Brain microvascular endothelial cell (primary cell): ENCODE data around the gene COPRS.
"Not testable (repeated sequence)": the region's sequence is repeated elsewhere in the genome, so short reads cannot be mapped to it uniquely, and the experiment has no call there.

Source experiments
- DNase-seq: peaks from one replicate; pipeline ENCODE4 v3.0.0-alpha.2; 2020
- H3K27ac ChIP-seq: fragments of 250-450 bp; sonication (Bioruptor Pico); 2 replicates; pipeline ENCODE4 v1.5.1; 2020; ENCODE audit warnings: mild to moderate bottlenecking, moderate library complexity
- H3K27me3 ChIP-seq: fragments of 250-450 bp; sonication (Bioruptor Pico); replicated peaks from 2 replicates; pipeline ENCODE4 v1.5.1; 2020; ENCODE audit warnings: mild to moderate bottlenecking
- H3K36me3 ChIP-seq: fragments of 250-450 bp; sonication (Bioruptor Pico); replicated peaks from 2 replicates; pipeline ENCODE4 v1.5.1; 2020; ENCODE audit warnings: mild to moderate bottlenecking
- H3K4me3 ChIP-seq: 2 replicates; pipeline ENCODE4 v1.5.1; 2011; ENCODE audit warnings: low read depth, mild to moderate bottlenecking, control low read depth, low read length, moderate library complexity
- in situ Hi-C: cut with HindIII; loops from 2 replicates; pipeline ENCODE4 v1.10.0; 2017; ENCODE audit warnings: low sequenced_read_pairs, low pct_ligation_motif_present
- TF ChIP-seq, protein P1 (sequence below): IDR thresholded peaks from 2 replicates; pipeline ENCODE4 v1.5.1; 2011; ENCODE audit warnings: low read depth, mild to moderate bottlenecking, moderate library complexity, low read length, control low read depth, inconsistent platforms; ENCODE audit errors: missing control alignments

The COPRS gene

DNA sequence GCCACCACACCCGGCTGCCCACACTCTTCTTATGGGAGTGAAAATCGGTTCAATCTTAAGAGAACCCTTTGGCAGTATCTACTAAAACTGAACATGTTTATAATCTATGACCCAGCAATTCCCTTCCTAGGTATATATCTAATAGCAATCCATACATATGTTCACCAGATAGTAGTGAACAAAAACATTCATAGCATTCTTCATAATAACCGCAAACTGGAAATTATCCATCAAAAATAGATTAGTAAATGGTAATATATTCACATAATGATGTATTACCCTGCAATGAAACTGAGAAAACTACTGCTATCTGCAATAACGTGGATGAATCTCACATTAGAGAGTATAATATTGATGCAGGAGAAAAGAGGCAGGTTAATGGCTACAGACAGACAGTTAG, 23.1 kb downstream of the COPRS start:
- H3K27ac ChIP-seq, result no peak overlapping the region
- no peaks in the 10 kb centered on the region for H3K27me3 ChIP-seq
- no peak for DNase-seq
- H3K4me3 ChIP-seq, result no peak overlapping the region
- TF ChIP-seq, protein P1, sequence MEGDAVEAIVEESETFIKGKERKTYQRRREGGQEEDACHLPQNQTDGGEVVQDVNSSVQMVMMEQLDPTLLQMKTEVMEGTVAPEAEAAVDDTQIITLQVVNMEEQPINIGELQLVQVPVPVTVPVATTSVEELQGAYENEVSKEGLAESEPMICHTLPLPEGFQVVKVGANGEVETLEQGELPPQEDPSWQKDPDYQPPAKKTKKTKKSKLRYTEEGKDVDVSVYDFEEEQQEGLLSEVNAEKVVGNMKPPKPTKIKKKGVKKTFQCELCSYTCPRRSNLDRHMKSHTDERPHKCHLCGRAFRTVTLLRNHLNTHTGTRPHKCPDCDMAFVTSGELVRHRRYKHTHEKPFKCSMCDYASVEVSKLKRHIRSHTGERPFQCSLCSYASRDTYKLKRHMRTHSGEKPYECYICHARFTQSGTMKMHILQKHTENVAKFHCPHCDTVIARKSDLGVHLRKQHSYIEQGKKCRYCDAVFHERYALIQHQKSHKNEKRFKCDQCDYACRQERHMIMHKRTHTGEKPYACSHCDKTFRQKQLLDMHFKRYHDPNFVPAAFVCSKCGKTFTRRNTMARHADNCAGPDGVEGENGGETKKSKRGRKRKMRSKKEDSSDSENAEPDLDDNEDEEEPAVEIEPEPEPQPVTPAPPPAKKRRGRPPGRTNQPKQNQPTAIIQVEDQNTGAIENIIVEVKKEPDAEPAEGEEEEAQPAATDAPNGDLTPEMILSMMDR, result no peak
- no peaks in the 10 kb centered on the region for H3K36me3 ChIP-seq
- in situ Hi-C loops, result no loop called here

DNA sequence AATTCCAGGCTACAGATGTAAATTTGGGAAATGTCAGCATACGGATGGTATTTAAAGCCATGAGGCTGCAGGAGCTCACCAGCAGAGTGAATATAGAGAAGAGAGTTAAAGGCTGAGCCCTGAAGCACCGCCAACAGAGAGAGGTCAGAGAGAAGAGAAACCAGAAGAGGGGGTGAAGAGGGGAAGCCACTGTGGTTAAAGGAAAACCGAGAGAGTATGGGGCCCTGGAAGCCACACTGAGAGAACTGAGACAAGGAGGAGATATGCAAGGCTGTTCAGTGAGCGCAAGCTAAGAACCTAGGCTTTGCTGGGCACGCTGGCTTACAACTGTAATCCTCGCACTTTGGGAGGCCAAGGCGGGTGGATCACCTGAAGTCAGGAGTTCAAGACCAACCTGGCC, 24.6 kb downstream of the COPRS start:
- no peak for DNase-seq

DNA sequence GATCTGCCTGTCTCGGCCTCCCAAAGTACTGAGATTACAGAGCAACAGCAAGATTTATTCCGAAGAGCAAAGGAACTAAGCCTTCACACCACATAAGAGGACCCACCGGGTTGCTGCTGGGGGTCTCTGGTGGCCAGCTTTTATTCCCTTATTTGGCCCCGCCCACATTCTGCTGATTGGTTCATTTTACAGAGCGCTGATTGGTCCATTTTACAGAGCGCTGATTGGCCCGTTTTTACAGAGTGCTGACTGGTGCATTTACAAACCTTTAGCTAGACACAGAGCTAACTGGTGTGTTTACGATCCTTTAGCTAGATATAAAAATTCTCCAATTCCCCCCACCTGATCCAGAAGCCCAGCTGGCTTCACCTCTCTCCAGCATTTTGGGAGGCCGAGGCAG, 26.3 kb downstream of the COPRS start:
- no peak for DNase-seq
- Histone ChIP-seq H3K36me3 (no peaks in the 10 kb centered on the region), H3K4me3 (no peak overlapping the region), H3K27me3 (no peaks in the 10 kb centered on the region), H3K27ac (no peak overlapping the region)
- TF ChIP-seq, protein P1, result no peak
- in situ Hi-C loops, result no loop called here

More for the DNA sequence above, 24.6 kb downstream of the COPRS start:
- H3K4me3 ChIP-seq, result no peak overlapping the region
- no peaks in the 10 kb centered on the region for H3K36me3 ChIP-seq
- no peaks in the 10 kb centered on the region for H3K27me3 ChIP-seq
- TF ChIP-seq, protein P1, result no peak
- in situ Hi-C loops, result no loop called here
- H3K27ac ChIP-seq, result no peak overlapping the region

DNA sequence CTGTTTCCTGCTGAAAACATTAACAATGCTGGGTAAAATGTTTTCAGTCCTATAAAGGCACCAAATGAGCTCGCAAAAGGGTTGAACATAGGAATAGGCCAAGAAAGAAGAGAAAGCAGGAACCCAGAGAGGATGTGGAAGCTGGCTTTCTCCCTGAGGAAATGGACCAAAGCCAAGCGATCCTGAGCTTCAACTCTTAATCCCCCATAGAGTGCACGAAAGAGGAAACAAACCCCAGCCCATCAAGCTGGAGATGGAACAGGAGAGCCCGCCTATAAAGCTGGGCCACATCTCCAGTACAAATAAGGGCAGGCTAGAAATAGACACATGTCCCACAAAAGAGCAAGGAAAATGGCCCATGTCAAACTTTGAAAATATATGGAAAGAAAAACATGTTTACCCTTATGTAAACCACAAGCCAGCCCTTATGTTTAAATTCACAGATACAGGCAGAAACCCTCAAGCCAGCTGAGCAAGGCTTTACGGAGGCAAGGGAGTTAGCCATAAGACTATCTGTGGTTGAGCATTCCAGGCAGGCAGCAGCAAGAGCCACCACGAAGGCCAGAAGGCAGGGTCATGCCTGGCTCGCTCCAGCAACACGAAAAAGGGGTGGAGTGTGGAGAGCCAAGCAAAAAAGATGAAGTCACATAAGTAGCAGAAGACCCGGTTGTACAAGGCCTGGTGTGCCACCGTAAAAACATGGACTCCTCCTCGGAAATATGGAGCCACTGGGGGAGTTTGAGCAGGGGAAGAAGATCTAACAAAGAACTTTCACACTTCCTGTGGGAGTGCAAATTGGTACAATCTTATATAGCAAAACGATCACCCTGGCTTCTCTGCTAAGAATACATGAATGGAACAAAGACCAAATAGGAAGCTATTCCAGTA, 27.8 kb downstream of the COPRS start:
- Histone ChIP-seq H3K27ac (no peak overlapping the region), H3K36me3 (no peaks in the 10 kb centered on the region), H3K4me3 (no peak overlapping the region), H3K27me3 (no peaks in the 10 kb centered on the region)
- TF ChIP-seq, protein P1, result no peak
- in situ Hi-C loops, result no loop called here
- DNase-seq, result peak; percentile 42

DNA sequence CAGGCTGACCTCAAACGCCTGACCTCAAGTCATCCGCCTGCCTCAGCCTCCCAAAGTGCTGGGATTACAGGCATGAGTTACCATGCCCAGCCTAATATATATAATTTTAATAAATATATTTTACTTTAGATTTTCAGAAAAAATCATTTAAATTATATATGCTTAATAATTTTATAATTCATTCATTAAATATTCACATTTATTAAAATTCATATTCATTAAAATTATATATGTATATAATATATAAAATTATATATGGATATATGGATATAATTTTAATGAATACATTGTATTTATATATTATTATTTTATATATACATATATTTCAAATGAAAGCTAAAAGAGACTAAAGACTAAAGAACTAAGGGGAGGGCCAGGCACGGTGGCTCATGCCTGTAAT, 29.4 kb downstream of the COPRS start:
- Histone ChIP-seq H3K27me3 (no peaks in the 10 kb centered on the region), H3K27ac (no peak overlapping the region), H3K4me3 (no peak overlapping the region), H3K36me3 (no peaks in the 10 kb centered on the region)
- TF ChIP-seq, protein P1, result no peak
- DNase-seq, result no peak
- in situ Hi-C loops, result no loop called here

DNA sequence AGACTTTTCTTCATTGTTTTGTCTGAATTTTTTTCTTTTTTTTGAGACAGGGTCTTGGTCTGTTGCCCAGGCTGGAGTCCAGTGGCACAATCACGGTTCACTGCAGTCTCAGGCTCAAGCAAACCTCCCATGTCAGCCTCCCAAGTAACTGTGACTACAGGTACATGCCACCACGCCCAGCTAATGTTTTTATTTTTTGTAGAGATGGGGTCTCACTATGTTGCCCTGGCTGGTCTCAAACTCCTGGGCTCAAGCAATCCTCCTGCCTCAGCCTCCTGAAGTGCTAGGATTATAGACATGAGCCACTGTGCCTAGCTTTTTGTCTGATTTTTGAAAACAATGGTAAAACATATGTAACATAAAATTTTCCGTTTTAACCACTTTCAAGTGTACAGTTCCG, 30.1 kb downstream of the COPRS start:
- in situ Hi-C loops, H3K27ac ChIP-seq, H3K4me3 ChIP-seq, H3K27me3 ChIP-seq, DNase-seq, H3K36me3 ChIP-seq: not testable (repeated sequence)
